GM10266 (cell line): ENCODE results near the gene ITGAE.
"Not testable (repeated sequence)": the region's sequence is repeated elsewhere in the genome, so short reads cannot be mapped to it uniquely, and the experiment has no call there.

ENCODE experiments used
- DNase-seq: peaks from one replicate; pipeline ENCODE4 v3.0.0; 2012; ENCODE audit errors: extremely low spot score
- CTCF ChIP-seq: IDR thresholded peaks from 2 replicates; pipeline ENCODE4 v1.5.1; 2012; ENCODE audit warnings: mild to moderate bottlenecking, low read depth; ENCODE audit not compliant: control insufficient read depth, insufficient read depth; ENCODE audit errors: missing control alignments

The ITGAE gene

GRCh38 chr17:3729881-3730280 is 71.1 kb downstream of the ITGAE start:
- no peak for TF ChIP-seq CTCF
- DNase-seq, result no peak

GRCh38 chr17:3728099-3728498 is 72.9 kb downstream of the ITGAE start:
- DNase-seq, result not testable (repeated sequence)

- DNase-seq, result peak; percentile 45
- no peak for TF ChIP-seq CTCF
Observed at GRCh38 chr17:3727041-3727440, 73.9 kb downstream of the ITGAE start.

- TF ChIP-seq CTCF, result no peak
- no peak for DNase-seq
Observed at GRCh38 chr17:3724378-3725077, 76.5 kb downstream of the ITGAE start.

- no peak for TF ChIP-seq CTCF
Observed at GRCh38 chr17:3723556-3724377, 77.2 kb downstream of the ITGAE start, which contains the start of gene HASPIN. Gene HASPIN, plus strand, starts transcription at chr17:3723903. Its CDS starts 33 bp downstream, at chr17:3723936.

GRCh38 chr17:3723188-3723555 is 77.8 kb downstream of the ITGAE start:
- TF ChIP-seq CTCF, result no peak
- no peak for DNase-seq

More at GRCh38 chr17:3723556-3724377, 77.2 kb downstream of the ITGAE start, which contains the start of gene HASPIN:
- DNase-seq, result peak; percentile 98

- TF ChIP-seq CTCF, result no peak
Observed at GRCh38 chr17:3722716-3723115, 78.3 kb downstream of the ITGAE start.

More at GRCh38 chr17:3722716-3723115, 78.3 kb downstream of the ITGAE start:
- no peak for DNase-seq
